ENCODE results near the gene PRDX1.
A peak's percentile ranks its signal among the peaks of the same experiment; 100 is the strongest.

Gene PRDX1

GRCh38 chr1:45510036-45510971 is 11.4 kb downstream of the PRDX1 start:
- TF ChIP-seq ZBTB7A (IDR thresholded peaks at IDR 0.05; ENCODE audit: low read depth) (no peak), MAX (IDR thresholded peaks at IDR 0.05) (no peak), RAD21 (IDR thresholded peaks at IDR 0.05; ENCODE audit: low read depth) (no peak), FOXM1 (IDR thresholded peaks at IDR 0.05; ENCODE audit: borderline replicate concordance, low read depth) (no peak), EGR1 (IDR thresholded peaks at IDR 0.05) (no peak), TCF12 (IDR thresholded peaks at IDR 0.05; ENCODE audit: low read depth) (no peak), TAF1 (IDR thresholded peaks at IDR 0.05; ENCODE audit: low read depth) (no peak), NFIC (IDR thresholded peaks at IDR 0.05) (no peak), CEBPB (IDR thresholded peaks at IDR 0.05) (no peak), CREB1 (IDR thresholded peaks at IDR 0.05; ENCODE audit: low read depth) (no peak), YY1 (IDR thresholded peaks at IDR 0.05; ENCODE audit: low read depth) (no peak)
- TF ChIP-seq, protein P1, sequence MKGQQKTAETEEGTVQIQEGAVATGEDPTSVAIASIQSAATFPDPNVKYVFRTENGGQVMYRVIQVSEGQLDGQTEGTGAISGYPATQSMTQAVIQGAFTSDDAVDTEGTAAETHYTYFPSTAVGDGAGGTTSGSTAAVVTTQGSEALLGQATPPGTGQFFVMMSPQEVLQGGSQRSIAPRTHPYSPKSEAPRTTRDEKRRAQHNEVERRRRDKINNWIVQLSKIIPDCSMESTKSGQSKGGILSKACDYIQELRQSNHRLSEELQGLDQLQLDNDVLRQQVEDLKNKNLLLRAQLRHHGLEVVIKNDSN (IDR thresholded peaks at IDR 0.05): no peak

GRCh38 chr1:45508295-45509151 is 13.2 kb downstream of the PRDX1 start:
- TF ChIP-seq, protein P1 (IDR thresholded peaks at IDR 0.05): no peak
- TF ChIP-seq TEAD4 (IDR thresholded peaks at IDR 0.05): peak; percentile 12; the same call in 1 of the 2 replicates
- TF ChIP-seq, protein P2, sequence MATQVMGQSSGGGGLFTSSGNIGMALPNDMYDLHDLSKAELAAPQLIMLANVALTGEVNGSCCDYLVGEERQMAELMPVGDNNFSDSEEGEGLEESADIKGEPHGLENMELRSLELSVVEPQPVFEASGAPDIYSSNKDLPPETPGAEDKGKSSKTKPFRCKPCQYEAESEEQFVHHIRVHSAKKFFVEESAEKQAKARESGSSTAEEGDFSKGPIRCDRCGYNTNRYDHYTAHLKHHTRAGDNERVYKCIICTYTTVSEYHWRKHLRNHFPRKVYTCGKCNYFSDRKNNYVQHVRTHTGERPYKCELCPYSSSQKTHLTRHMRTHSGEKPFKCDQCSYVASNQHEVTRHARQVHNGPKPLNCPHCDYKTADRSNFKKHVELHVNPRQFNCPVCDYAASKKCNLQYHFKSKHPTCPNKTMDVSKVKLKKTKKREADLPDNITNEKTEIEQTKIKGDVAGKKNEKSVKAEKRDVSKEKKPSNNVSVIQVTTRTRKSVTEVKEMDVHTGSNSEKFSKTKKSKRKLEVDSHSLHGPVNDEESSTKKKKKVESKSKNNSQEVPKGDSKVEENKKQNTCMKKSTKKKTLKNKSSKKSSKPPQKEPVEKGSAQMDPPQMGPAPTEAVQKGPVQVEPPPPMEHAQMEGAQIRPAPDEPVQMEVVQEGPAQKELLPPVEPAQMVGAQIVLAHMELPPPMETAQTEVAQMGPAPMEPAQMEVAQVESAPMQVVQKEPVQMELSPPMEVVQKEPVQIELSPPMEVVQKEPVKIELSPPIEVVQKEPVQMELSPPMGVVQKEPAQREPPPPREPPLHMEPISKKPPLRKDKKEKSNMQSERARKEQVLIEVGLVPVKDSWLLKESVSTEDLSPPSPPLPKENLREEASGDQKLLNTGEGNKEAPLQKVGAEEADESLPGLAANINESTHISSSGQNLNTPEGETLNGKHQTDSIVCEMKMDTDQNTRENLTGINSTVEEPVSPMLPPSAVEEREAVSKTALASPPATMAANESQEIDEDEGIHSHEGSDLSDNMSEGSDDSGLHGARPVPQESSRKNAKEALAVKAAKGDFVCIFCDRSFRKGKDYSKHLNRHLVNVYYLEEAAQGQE (IDR thresholded peaks at IDR 0.05; ENCODE audit: low read depth): no peak
- TF ChIP-seq CREB1 (IDR thresholded peaks at IDR 0.05; ENCODE audit: low read depth): no peak

GRCh38 chr1:45507893-45508292 is 13.8 kb downstream of the PRDX1 start:
- TF ChIP-seq RAD21 (IDR thresholded peaks at IDR 0.05; ENCODE audit: low read depth) (no peak), FOXM1 (IDR thresholded peaks at IDR 0.05; ENCODE audit: borderline replicate concordance, low read depth) (no peak), CREB1 (IDR thresholded peaks at IDR 0.05; ENCODE audit: low read depth) (no peak), EGR1 (IDR thresholded peaks at IDR 0.05) (no peak), YY1 (IDR thresholded peaks at IDR 0.05; ENCODE audit: low read depth) (no peak), CEBPB (IDR thresholded peaks at IDR 0.05) (no peak), TAF1 (IDR thresholded peaks at IDR 0.05; ENCODE audit: low read depth) (no peak), MAX (IDR thresholded peaks at IDR 0.05) (no peak), TCF12 (IDR thresholded peaks at IDR 0.05; ENCODE audit: low read depth) (no peak), EP300 (IDR thresholded peaks at IDR 0.05; ENCODE audit: borderline replicate concordance) (no peak), TEAD4 (IDR thresholded peaks at IDR 0.05) (no peak), ZBTB7A (IDR thresholded peaks at IDR 0.05; ENCODE audit: low read depth) (no peak), NFIC (IDR thresholded peaks at IDR 0.05) (no peak)
- TF ChIP-seq, protein P2 (IDR thresholded peaks at IDR 0.05; ENCODE audit: low read depth): no peak
- TF ChIP-seq, protein P1 (IDR thresholded peaks at IDR 0.05): no peak

- TF ChIP-seq NFIC (IDR thresholded peaks at IDR 0.05) (no peak), RAD21 (IDR thresholded peaks at IDR 0.05; ENCODE audit: low read depth) (no peak), TCF12 (IDR thresholded peaks at IDR 0.05; ENCODE audit: low read depth) (no peak), CEBPB (IDR thresholded peaks at IDR 0.05) (no peak), CREB1 (IDR thresholded peaks at IDR 0.05; ENCODE audit: low read depth) (no peak), TAF1 (IDR thresholded peaks at IDR 0.05; ENCODE audit: low read depth) (no peak), TEAD4 (IDR thresholded peaks at IDR 0.05) (no peak), FOXM1 (IDR thresholded peaks at IDR 0.05; ENCODE audit: borderline replicate concordance, low read depth) (no peak), EGR1 (IDR thresholded peaks at IDR 0.05) (no peak), MAX (IDR thresholded peaks at IDR 0.05) (no peak), ZBTB7A (IDR thresholded peaks at IDR 0.05; ENCODE audit: low read depth) (no peak), YY1 (IDR thresholded peaks at IDR 0.05; ENCODE audit: low read depth) (no peak)
- TF ChIP-seq, protein P1 (IDR thresholded peaks at IDR 0.05): no peak
- TF ChIP-seq, protein P2 (IDR thresholded peaks at IDR 0.05; ENCODE audit: low read depth): no peak
Observed at GRCh38 chr1:45507195-45507594, 14.5 kb downstream of the PRDX1 start.

All from Ishikawa (cell line).